Testis (tissue), 3 donors: ENCODE measurements around the gene ROR2. TPM values are rescaled to one million over a fixed set of nuclear protein-coding genes. Genes with fewer than 3 reads are reported as not detected.
"Not testable (repeated sequence)": the region's sequence is repeated elsewhere in the genome, so short reads cannot be mapped to it uniquely, and the experiment has no call there.

ENCODE experiments used
- DNase-seq: peaks from one replicate; pipeline ENCODE4 v3.0.0-alpha.2; 2019
- H3K27ac ChIP-seq, 2 donors: fragments of 200-600 bp; sonication (generic); one replicate each; pipeline ENCODE4 v1.5.1; 2019
- H3K27me3 ChIP-seq: fragments of 200-600 bp; sonication (generic); one replicate; pipeline ENCODE4 v1.5.1; 2019
- H3K36me3 ChIP-seq: fragments of 200-600 bp; sonication (generic); one replicate; pipeline ENCODE4 v1.5.1; 2017; ENCODE audit warnings: low read depth; ENCODE audit errors: missing control alignments
- H3K4me1 ChIP-seq: fragments of 200-600 bp; sonication (generic); one replicate; pipeline ENCODE4 v1.5.1; 2019
- H3K4me3 ChIP-seq, 2 donors: fragments of 200-600 bp; sonication (generic); one replicate each; pipeline ENCODE4 v1.5.1; 2017 to 2019
- H3K9me3 ChIP-seq: fragments of 200-600 bp; sonication (generic); one replicate; pipeline ENCODE4 v1.5.1; 2017
- CTCF ChIP-seq, 3 experiments: fragments of 450-650 bp in 2 of 3; fragments of 200-600 bp in 1 of 3; sonication (generic) in 1 of 3; IDR thresholded peaks; one replicate each; pipeline ENCODE4 v1.5.1; 2016 to 2019; ENCODE audit warnings: antibody characterized with exemption in 3 of 3, mild to moderate bottlenecking in 2 of 3, moderate library complexity in 1 of 3
- POLR2A ChIP-seq: fragments of 450-650 bp; IDR thresholded peaks from one replicate; pipeline ENCODE4 v1.6.1; 2017; ENCODE audit warnings: antibody characterized with exemption, mild to moderate bottlenecking, moderate library complexity
- WGBS, 2 donors: methylation state at CpG; one replicate each; pipeline ENCODE4 v1.1.5; 2018; 5-methylcytosine and 5-hydroxymethylcytosine counted together
- intact Hi-C: fragments of 100-400 bp; cut with DNase I; formaldehyde crosslinking; loops from one replicate; pipeline ENCODE4 v1.15.1; 2023; ENCODE audit warnings: low total_unique reads
- polyA plus RNA-seq: library from polyadenylated mRNA; stranded (reverse); fragments of 350-450 nt; fragmentation: Illumina TruSeq; extraction: RNeasy Lipid Tissue Mini Kit (QIAGEN cat#74804); gene quantifications from one replicate; pipeline ENCODE4 v1.2.3, GENCODE V29; 2014; ENCODE audit warnings: low read depth, low replicate concordance; ENCODE audit not compliant: insufficient read depth
- total RNA-seq, 2 donors: library from RNA; depleted of rRNA; stranded (reverse); fragments of >200 nt; gene quantifications; one replicate each; pipeline ENCODE4 v1.2.3, GENCODE V29; 2016

Gene ROR2
- total and polyA plus RNA-seq, 3 donors from 2014 or later = 11.5 to 16.5 (median 12.3) TPM

DNA sequence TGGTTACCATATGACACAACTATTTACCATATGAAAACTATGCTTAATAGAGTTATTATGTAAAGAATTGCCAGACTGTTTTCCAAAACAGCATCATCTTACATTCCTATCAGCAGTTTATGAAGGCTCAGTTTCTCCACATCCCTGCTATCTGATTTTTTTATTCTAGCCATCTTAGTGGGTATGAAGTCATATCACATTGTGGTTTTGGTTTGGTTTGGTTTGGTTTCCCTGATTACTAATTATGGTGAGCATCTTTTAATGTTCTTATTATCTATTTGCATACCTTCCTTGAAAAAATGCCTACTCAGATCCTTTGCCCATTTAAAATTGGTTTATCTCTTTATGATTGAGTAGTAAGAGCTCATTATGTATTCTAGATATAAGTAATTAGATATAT lies 327.0 kb downstream of the ROR2 start:
- intact Hi-C loops = no loop called here
- no peaks in the 10 kb centered on the region for H3K4me1 ChIP-seq
- H3K27ac ChIP-seq = no peak overlapping the region
- no peaks in the 10 kb centered on the region for H3K27me3 ChIP-seq
- no peaks in the 10 kb centered on the region for H3K36me3 ChIP-seq
- no peak for TF ChIP-seq POLR2A
- no peak for TF ChIP-seq CTCF (IDR thresholded peaks at IDR 0.05)
- H3K4me3 ChIP-seq = no peak overlapping the region
- no peak for DNase-seq
- H3K9me3 ChIP-seq = no peaks in the 10 kb centered on the region

- WGBS, 2 donors = 92 to 98% methylated on average over 3 of the region's 3 CpGs
- H3K4me3 ChIP-seq, H3K27ac ChIP-seq, DNase-seq, H3K27me3 ChIP-seq, H3K4me1 ChIP-seq, H3K36me3 ChIP-seq, H3K9me3 ChIP-seq, intact Hi-C loops: not testable (repeated sequence)
Measured at GRCh38 chr9:91622121-91622520, 327.9 kb downstream of the ROR2 start.

GRCh38 chr9:91614044-91614443 lies 336.0 kb downstream of the ROR2 start:
- H3K27me3 ChIP-seq, intact Hi-C loops, H3K9me3 ChIP-seq, H3K4me1 ChIP-seq, H3K27ac ChIP-seq, H3K36me3 ChIP-seq, DNase-seq, H3K4me3 ChIP-seq: not testable (repeated sequence)
- 100% methylated on average over 2 of the region's 2 CpGs for WGBS, 2 donors

GRCh38 chr9:91611582-91611981 lies 338.4 kb downstream of the ROR2 start:
- no peak overlapping the region for H3K4me3 ChIP-seq
- no peaks in the 10 kb centered on the region for H3K36me3 ChIP-seq
- intact Hi-C loops = no loop called here
- no peaks in the 10 kb centered on the region for H3K27me3 ChIP-seq
- H3K4me1 ChIP-seq = no peaks in the 10 kb centered on the region
- no peak overlapping the region for H3K27ac ChIP-seq
- TF ChIP-seq POLR2A (no peak), CTCF (IDR thresholded peaks at IDR 0.05) (no peak)
- DNase-seq = no peak
- no peaks in the 10 kb centered on the region for H3K9me3 ChIP-seq
- 62 to 68% methylated on average over 5 of the region's 5 CpGs for WGBS, 2 donors

GRCh38 chr9:91606255-91606995 lies 343.6 kb downstream of the ROR2 start:
- 89 to 96% methylated on average over 2 of the region's 2 CpGs for WGBS, 2 donors
- no peaks in the 10 kb centered on the region for H3K27me3 ChIP-seq
- no peaks in the 10 kb centered on the region for H3K4me1 ChIP-seq
- no peaks in the 10 kb centered on the region for H3K36me3 ChIP-seq
- no peak overlapping the region for H3K27ac ChIP-seq
- H3K9me3 ChIP-seq = no peaks in the 10 kb centered on the region
- H3K4me3 ChIP-seq = no peak overlapping the region
- no peak for DNase-seq
- TF ChIP-seq CTCF (IDR thresholded peaks at IDR 0.05) = no peak
- no peak for TF ChIP-seq POLR2A
- intact Hi-C loops = no loop called here
